KBM-7 (cell line): Measurements from ENCODE around the gene MTHFR.

Source experiments
- DNase-seq: peaks from one replicate; pipeline ENCODE4 v3.0.0-alpha.2; 2015
- in situ Hi-C: fragments of 300-500 bp; cut with MboI; formaldehyde crosslinking; loops from 2 replicates; pipeline ENCODE4 v1.14.3; 2020; ENCODE audit warnings: low sequenced_read_pairs, low pct_unique_long_range_greater_than_20kb, mixed read lengths

MTHFR gene

GRCh38 chr1:11767922-11768704 is 37.7 kb downstream of the MTHFR start:
- in situ Hi-C loops: no loop called here
- no peak for DNase-seq

- DNase-seq: no peak
- in situ Hi-C loops: no loop called here
Observed at GRCh38 chr1:11766429-11766776, 39.4 kb downstream of the MTHFR start.

GRCh38 chr1:11765661-11766428 is 39.9 kb downstream of the MTHFR start:
- DNase-seq: no peak
- in situ Hi-C loops: no loop called here

GRCh38 chr1:11764519-11764918 is 41.2 kb downstream of the MTHFR start:
- no peak for DNase-seq
- in situ Hi-C loops: no loop called here

- in situ Hi-C loops: no loop called here
- DNase-seq: no peak
Observed at GRCh38 chr1:11764115-11764514, 41.6 kb downstream of the MTHFR start.

- no peak for DNase-seq
- in situ Hi-C loops: no loop called here
Observed at GRCh38 chr1:11761988-11762406, 43.8 kb downstream of the MTHFR start, which contains the start of gene C1orf167. Gene C1orf167 (plus strand): TSS chr1:11762193. CDS start chr1:11764401, 2,208 bp downstream.

- DNase-seq: no peak
- in situ Hi-C loops: no loop called here
Observed at GRCh38 chr1:11761285-11761684, 44.5 kb downstream of the MTHFR start.

GRCh38 chr1:11759791-11760190 is 46.0 kb downstream of the MTHFR start:
- in situ Hi-C loops: no loop called here

GRCh38 chr1:11757047-11757446 is 48.7 kb downstream of the MTHFR start:
- DNase-seq: no peak
- in situ Hi-C loops: no loop called here

More at GRCh38 chr1:11759791-11760190, 46.0 kb downstream of the MTHFR start:
- no peak for DNase-seq

GRCh38 chr1:11753555-11754208 is 52.1 kb downstream of the MTHFR start:
- DNase-seq: no peak
- in situ Hi-C loops: no loop called here

- no peak for DNase-seq
- in situ Hi-C loops: no loop called here
Observed at GRCh38 chr1:11752359-11753088, 53.2 kb downstream of the MTHFR start.

- in situ Hi-C loops: no loop called here
- DNase-seq: no peak
Observed at GRCh38 chr1:11751087-11751486, 54.7 kb downstream of the MTHFR start.

- no peak for DNase-seq
- in situ Hi-C loops: loop anchor here (25.0 kb wide), 1 partner anchor 713 kb away; the partner anchor contains the start of gene MASP2
Observed at GRCh38 chr1:11749996-11750395, 55.8 kb downstream of the MTHFR start.

GRCh38 chr1:11749203-11749689 is 56.5 kb downstream of the MTHFR start:
- in situ Hi-C loops: loop anchor here (25.0 kb wide), 1 partner anchor 712 kb away; the partner anchor contains the start of gene MASP2
- peak; percentile 67 for DNase-seq

GRCh38 chr1:11748294-11749202 is 57.2 kb downstream of the MTHFR start:
- DNase-seq: no peak
- in situ Hi-C loops: loop anchor here (25.0 kb wide), 1 partner anchor 711 kb away; the partner anchor contains the start of gene MASP2

GRCh38 chr1:11746795-11747487 is 58.8 kb downstream of the MTHFR start:
- in situ Hi-C loops: loop anchor here (25.0 kb wide), 1 partner anchor 710 kb away; the partner anchor contains the start of gene MASP2
- no peak for DNase-seq

- in situ Hi-C loops: loop anchor here (25.0 kb wide), 1 partner anchor 709 kb away; the partner anchor contains the start of gene MASP2
- DNase-seq: no peak
Observed at GRCh38 chr1:11746092-11746491, 59.7 kb downstream of the MTHFR start.
